GM18499 (cell line): Measurements from ENCODE around the gene DDX11.
"Not testable (repeated sequence)": the region's sequence is repeated elsewhere in the genome, so short reads cannot be mapped to it uniquely, and the experiment has no call there.

ENCODE experiments used
- ATAC-seq: cut with Tn5 transposase; IDR thresholded peaks from one replicate; pipeline ENCODE4 v1.9.1; 2021; ENCODE audit warnings: moderate number of reproducible peaks; ENCODE audit not compliant: insufficient read depth, unreplicated experiment

Gene DDX11

GRCh38 chr12:31119192-31119802, 45.6 kb downstream of the DDX11 start:
- no peak for ATAC-seq

- ATAC-seq, result no peak
Measured at GRCh38 chr12:31119803-31120211, 46.1 kb downstream of the DDX11 start.

GRCh38 chr12:31120392-31121008, 46.8 kb downstream of the DDX11 start:
- no peak for ATAC-seq

- not testable (repeated sequence) for ATAC-seq
Measured at GRCh38 chr12:31121022-31121728, 47.5 kb downstream of the DDX11 start.

GRCh38 chr12:31122481-31122880, 48.8 kb downstream of the DDX11 start:
- ATAC-seq, result no peak

GRCh38 chr12:31124158-31124557, 50.5 kb downstream of the DDX11 start:
- ATAC-seq, result not testable (repeated sequence)

GRCh38 chr12:31125171-31125570, 51.5 kb downstream of the DDX11 start:
- not testable (repeated sequence) for ATAC-seq

GRCh38 chr12:31127209-31127848, 53.7 kb downstream of the DDX11 start:
- not testable (repeated sequence) for ATAC-seq

GRCh38 chr12:31136581-31136980, 62.9 kb downstream of the DDX11 start:
- ATAC-seq, result not testable (repeated sequence)

GRCh38 chr12:31144768-31145167, 71.1 kb downstream of the DDX11 start:
- not testable (repeated sequence) for ATAC-seq

- not testable (repeated sequence) for ATAC-seq
Measured at GRCh38 chr12:31145296-31145695, 71.6 kb downstream of the DDX11 start.

- not testable (repeated sequence) for ATAC-seq
Measured at GRCh38 chr12:31147415-31147814, 73.8 kb downstream of the DDX11 start.

GRCh38 chr12:31150766-31151165, 77.1 kb downstream of the DDX11 start:
- ATAC-seq, result not testable (repeated sequence)
